Caco-2 (cell line): Measurements from ENCODE around the gene PRELID3B. TPM values are rescaled to one million over a fixed set of nuclear protein-coding genes. Genes with fewer than 3 reads are reported as not detected.
A peak's percentile ranks its signal among the peaks of the same experiment; 100 is the strongest.

ENCODE experiments used
- BruUV-seq: library from RNA; stranded (reverse); fragments of 400-500 nt; replicated peaks from 2 replicates; lab custom pipeline; 2021; lab: Mats Ljungman, UMichigan
- CTCF ChIA-PET: fragments of 300-600 bp; sonication (Branson Sonifier 250); formaldehyde crosslinking; loops from one replicate; lab custom pipeline; 2022; ENCODE audit warnings: antibody characterized with exemption; lab: Charles Lee
- POLR2A ChIA-PET: fragments of 300-600 bp; sonication (Branson Sonifier 250); formaldehyde crosslinking; loops from one replicate; lab custom pipeline; 2022; ENCODE audit warnings: antibody characterized with exemption; lab: Charles Lee
- DNase-seq, 2 experiments: peaks; one replicate each; pipeline versions ENCODE4 v3.0.0 to v3.0.0-alpha.2; 2020 to 2022
- H3K27me3 ChIP-seq: replicated peaks from 2 replicates; pipeline ENCODE4 v1.6.0; 2011; ENCODE audit warnings: low read length; ENCODE audit not compliant: control insufficient read depth, insufficient read depth
- H3K36me3 ChIP-seq: 2 replicates; pipeline ENCODE4 v1.5.1; 2011; ENCODE audit warnings: low read length; ENCODE audit not compliant: control insufficient read depth, insufficient read depth
- H3K4me1 ChIP-seq: fragments of 250-450 bp; sonication (Bioruptor Pico); 2 replicates; pipeline ENCODE4 v1.5.1; 2020; ENCODE audit warnings: mild to moderate bottlenecking
- H3K4me3 ChIP-seq: 2 replicates; pipeline ENCODE4 v1.5.1; 2011; ENCODE audit warnings: low read depth, mild to moderate bottlenecking, control low read depth, low read length
- H3K9me3 ChIP-seq: fragments of 250-450 bp; sonication (Bioruptor Pico); 2 replicates; pipeline ENCODE4 v1.5.1; 2020; ENCODE audit warnings: mild to moderate bottlenecking, moderate library complexity
- H3K27ac Mint-ChIP-seq: one replicate; pipeline ENCODE4 v1.8.0; 2022; ENCODE audit warnings: mixed read lengths; ENCODE audit not compliant: unreplicated experiment
- H3K27me3 Mint-ChIP-seq: one replicate; pipeline ENCODE4 v1.8.0; 2022; ENCODE audit warnings: mixed read lengths; ENCODE audit not compliant: insufficient read depth, unreplicated experiment
- H3K36me3 Mint-ChIP-seq: one replicate; pipeline ENCODE4 v1.8.0; 2022; ENCODE audit warnings: mild to moderate bottlenecking, mixed read lengths; ENCODE audit not compliant: insufficient read depth, unreplicated experiment
- H3K4me1 Mint-ChIP-seq: one replicate; pipeline ENCODE4 v1.8.0; 2022; ENCODE audit warnings: low read depth, mixed read lengths; ENCODE audit not compliant: unreplicated experiment
- H3K4me3 Mint-ChIP-seq: one replicate; pipeline ENCODE4 v1.8.0; 2022; ENCODE audit warnings: mild to moderate bottlenecking, moderate library complexity, mixed read lengths; ENCODE audit not compliant: unreplicated experiment
- H3K9me3 Mint-ChIP-seq: one replicate; pipeline ENCODE4 v1.8.0; 2022; ENCODE audit warnings: mixed read lengths; ENCODE audit not compliant: unreplicated experiment
- intact Hi-C: fragments of 100-400 bp; cut with micrococcal nuclease; formaldehyde crosslinking; loops from one replicate; pipeline ENCODE4 v1.10.0; 2022; ENCODE audit not compliant: unreplicated experiment
- total RNA-seq: library from RNA; stranded (reverse); gene quantifications from 2 replicates; pipeline ENCODE4 v1.2.3, GENCODE V29; 2022
- TF ChIP-seq, protein P1 (sequence below), 2 experiments: fragments of 200-600 bp in 1 of 2; IDR thresholded peaks; 1 replicate in 1 of 2; 2 replicates in 1 of 2; pipeline versions ENCODE4 v1.5.1 to v1.8.0; 2011 to 2022; ENCODE audit warnings: antibody characterized with exemption in 1 of 2, control low read depth in 1 of 2, inconsistent platforms in 1 of 2, low read depth in 1 of 2, low read length in 1 of 2, mild to moderate bottlenecking in 1 of 2, moderate library complexity in 1 of 2; ENCODE audit not compliant: insufficient read depth in 1 of 2, severe bottlenecking in 1 of 2, unreplicated experiment in 1 of 2

The PRELID3B gene
- total RNA-seq, 1 experiment from 2014 or later: 171 TPM

DNA sequence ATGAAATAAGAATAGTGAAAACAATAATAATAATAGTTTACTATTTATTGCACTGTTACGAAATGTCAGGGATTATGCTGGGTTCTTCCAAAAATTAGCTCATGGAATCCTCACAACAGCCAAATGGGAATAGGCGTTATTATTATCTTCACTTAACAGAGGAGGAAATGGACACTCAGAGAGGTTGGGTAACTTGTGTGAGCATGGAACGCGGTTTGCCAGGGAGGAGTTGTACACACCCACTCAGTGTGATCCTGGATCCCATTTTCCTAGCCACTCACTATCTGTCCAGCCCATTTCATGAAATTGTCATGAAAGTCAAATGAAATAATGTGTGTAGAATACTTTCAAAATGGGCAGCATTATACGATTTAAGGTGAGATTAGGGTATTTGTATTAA, 56.9 kb downstream of the PRELID3B start:
- TF ChIP-seq, protein P1, sequence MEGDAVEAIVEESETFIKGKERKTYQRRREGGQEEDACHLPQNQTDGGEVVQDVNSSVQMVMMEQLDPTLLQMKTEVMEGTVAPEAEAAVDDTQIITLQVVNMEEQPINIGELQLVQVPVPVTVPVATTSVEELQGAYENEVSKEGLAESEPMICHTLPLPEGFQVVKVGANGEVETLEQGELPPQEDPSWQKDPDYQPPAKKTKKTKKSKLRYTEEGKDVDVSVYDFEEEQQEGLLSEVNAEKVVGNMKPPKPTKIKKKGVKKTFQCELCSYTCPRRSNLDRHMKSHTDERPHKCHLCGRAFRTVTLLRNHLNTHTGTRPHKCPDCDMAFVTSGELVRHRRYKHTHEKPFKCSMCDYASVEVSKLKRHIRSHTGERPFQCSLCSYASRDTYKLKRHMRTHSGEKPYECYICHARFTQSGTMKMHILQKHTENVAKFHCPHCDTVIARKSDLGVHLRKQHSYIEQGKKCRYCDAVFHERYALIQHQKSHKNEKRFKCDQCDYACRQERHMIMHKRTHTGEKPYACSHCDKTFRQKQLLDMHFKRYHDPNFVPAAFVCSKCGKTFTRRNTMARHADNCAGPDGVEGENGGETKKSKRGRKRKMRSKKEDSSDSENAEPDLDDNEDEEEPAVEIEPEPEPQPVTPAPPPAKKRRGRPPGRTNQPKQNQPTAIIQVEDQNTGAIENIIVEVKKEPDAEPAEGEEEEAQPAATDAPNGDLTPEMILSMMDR (IDR thresholded peaks at IDR 0.05; ENCODE audit: insufficient read depth in 1 of 2, low read depth in 1 of 2, low read length in 1 of 2, severe bottlenecking in 1 of 2, unreplicated experiment in 1 of 2): no peak
- H3K9me3 ChIP-seq: no peaks in the 10 kb centered on the region
- Mint-ChIP-seq H3K9me3 (no peaks in the 10 kb centered on the region), H3K4me3 (no peak overlapping the region), H3K36me3 (peaks cover 77% of the 10 kb centered on the region), H3K4me1 (peaks cover 21% of the 10 kb centered on the region), H3K27ac (no peak overlapping the region), H3K27me3 (no peaks in the 10 kb centered on the region)
- peaks cover 9% of the 10 kb centered on the region for H3K4me1 ChIP-seq
- H3K36me3 ChIP-seq: peaks cover 17% of the 10 kb centered on the region
- no peaks in the 10 kb centered on the region for H3K27me3 ChIP-seq
- POLR2A ChIA-PET: interaction anchor here (0.5 kb wide), 1 partner anchor 47 kb away, joined by 3 read pairs; no protein-coding TSS in a partner anchor
- no peak overlapping the region for H3K4me3 ChIP-seq
- no TSS peak for BruUV-seq
- intact Hi-C loops: no loop called here
- no peak for DNase-seq
- CTCF ChIA-PET: no interaction called here

DNA sequence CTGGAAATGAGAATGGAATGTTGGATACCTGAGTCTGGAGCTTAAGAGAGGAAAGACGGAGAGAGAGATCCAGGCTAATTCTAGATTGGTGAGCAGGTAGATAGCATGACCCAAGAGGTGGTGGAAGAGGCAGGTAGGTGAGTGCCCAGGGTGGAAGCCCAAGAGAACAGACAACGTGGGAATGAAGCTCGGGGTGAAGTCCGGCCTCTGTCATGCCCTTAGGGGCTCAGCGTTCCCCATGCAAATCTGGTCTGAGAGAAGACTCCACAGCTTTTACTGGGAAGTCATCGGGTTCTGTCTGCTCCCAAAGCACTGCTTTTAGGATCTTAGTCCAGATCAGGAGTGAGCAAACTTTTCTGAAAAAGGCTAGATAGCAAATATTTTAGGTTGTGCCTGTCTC, 57.9 kb downstream of the PRELID3B start:
- intact Hi-C loops: no loop called here

More for the DNA sequence above, 57.9 kb downstream of the PRELID3B start:
- H3K4me3 Mint-ChIP-seq: no peak overlapping the region
- H3K27me3 Mint-ChIP-seq: no peaks in the 10 kb centered on the region
- H3K27ac Mint-ChIP-seq: no peak overlapping the region
- BruUV-seq: no TSS peak
- Histone ChIP-seq H3K4me1 (peaks cover 12% of the 10 kb centered on the region), H3K9me3 (no peaks in the 10 kb centered on the region), H3K4me3 (no peak overlapping the region), H3K36me3 (peaks cover 16% of the 10 kb centered on the region), H3K27me3 (no peaks in the 10 kb centered on the region)
- peaks cover 21% of the 10 kb centered on the region for H3K4me1 Mint-ChIP-seq
- DNase-seq: peak in 1 of 2 experiments; percentile 26
- CTCF ChIA-PET: interaction anchor here (0.6 kb wide), 1 partner anchor 14 kb away, joined by 3 read pairs; no protein-coding TSS in a partner anchor
- POLR2A ChIA-PET: no interaction called here
- no peaks in the 10 kb centered on the region for H3K9me3 Mint-ChIP-seq
- peaks cover 67% of the 10 kb centered on the region for H3K36me3 Mint-ChIP-seq
- TF ChIP-seq, protein P1 (IDR thresholded peaks at IDR 0.05; ENCODE audit: insufficient read depth in 1 of 2, low read depth in 1 of 2, low read length in 1 of 2, severe bottlenecking in 1 of 2, unreplicated experiment in 1 of 2): no peak

Other genes with a start within 250 kb of the PRELID3B start
- 4.2 and 5.1 TPM in 2 replicates for gene GNAS-AS1, start 191.9 kb downstream of the PRELID3B start, total RNA-seq
- 1,877 and 1,936 TPM in 2 replicates for gene GNAS, start 190.1 kb downstream of the PRELID3B start, total RNA-seq
- gene NELFCD, start 61.5 kb downstream of the PRELID3B start, total RNA-seq: 230 TPM in 2 replicates
- gene CTSZ, start 35.5 kb downstream of the PRELID3B start, total RNA-seq: 202 and 228 TPM in 2 replicates
- gene TUBB1, start 23.4 kb downstream of the PRELID3B start, total RNA-seq: 0.16 and 0.18 TPM in 2 replicates
- gene ATP5F1E, start 10.5 kb downstream of the PRELID3B start, total RNA-seq: 181 and 186 TPM in 2 replicates
- not detected in 2 replicates for gene ZNF831, start 121.0 kb upstream of the PRELID3B start, total RNA-seq